Large intestine (tissue), 3 donors: Measurements from ENCODE around the gene ST3GAL3. TPM values are rescaled to one million over a fixed set of nuclear protein-coding genes. Genes with fewer than 3 reads are reported as not detected.
A peak's percentile ranks its signal among the peaks of the same experiment; 100 is the strongest.

ENCODE experiments used
- DNase-seq, 2 donors: peaks; one replicate each; pipeline versions ENCODE4 v3.0.0 to v3.0.0-alpha.2; 2013
- H3K27ac ChIP-seq: one replicate; pipeline ENCODE4 v1.5.1; 2013; ENCODE audit warnings: low read length
- H3K27me3 ChIP-seq: 2 replicates; pipeline ENCODE4 v1.6.1; 2013; ENCODE audit warnings: low read length; ENCODE audit not compliant: control insufficient read depth, insufficient read depth
- H3K36me3 ChIP-seq: 2 replicates; pipeline ENCODE4 v1.6.1; 2013; ENCODE audit warnings: low read length; ENCODE audit not compliant: control insufficient read depth, insufficient read depth
- H3K4me1 ChIP-seq: one replicate; pipeline ENCODE4 v1.6.1; 2013; ENCODE audit warnings: low read length; ENCODE audit not compliant: control insufficient read depth, insufficient read depth
- H3K4me3 ChIP-seq: one replicate; pipeline ENCODE4 v1.5.1; 2013; ENCODE audit warnings: low read length
- H3K9me3 ChIP-seq: one replicate; pipeline ENCODE4 v1.6.1; 2013; ENCODE audit warnings: mild to moderate bottlenecking, low read depth, low read length, moderate library complexity; ENCODE audit not compliant: control insufficient read depth
- WGBS: methylation state at CpG from one replicate; pipeline ENCODE4 v1.1.5; 2013; ENCODE audit warnings: low lambda C conversion rate; ENCODE audit not compliant: insufficient coverage; 5-methylcytosine and 5-hydroxymethylcytosine counted together
- polyA plus RNA-seq: library from polyadenylated mRNA; unstranded; fragments of 120-200 nt; gene quantifications from one replicate; pipeline ENCODE4 v1.2.1, GENCODE V29; 2013

The ST3GAL3 gene
- polyA plus RNA-seq, 1 donor, result 7.7 TPM

GRCh38 chr1:43949678-43950077 is 242.3 kb downstream of the ST3GAL3 start:
- Histone ChIP-seq H3K4me1 (peaks cover 17% of the 10 kb centered on the region), H3K4me3 (no peak overlapping the region), H3K27ac (no peak overlapping the region), H3K9me3 (no peaks in the 10 kb centered on the region), H3K27me3 (no peaks in the 10 kb centered on the region), H3K36me3 (peaks cover 14% of the 10 kb centered on the region)
- DNase-seq, result no peak
- WGBS, result no CpG with 5 or more reads among the region's 13 CpGs

- Histone ChIP-seq H3K27me3 (no peaks in the 10 kb centered on the region), H3K9me3 (no peaks in the 10 kb centered on the region), H3K36me3 (peaks cover 17% of the 10 kb centered on the region), H3K4me3 (no peak overlapping the region), H3K4me1 (peaks cover 15% of the 10 kb centered on the region), H3K27ac (no peak overlapping the region)
- WGBS, result no CpG with 5 or more reads among the region's 4 CpGs
- DNase-seq, result no peak
Measured at GRCh38 chr1:43951021-43951985, 244.0 kb downstream of the ST3GAL3 start.

DNA sequence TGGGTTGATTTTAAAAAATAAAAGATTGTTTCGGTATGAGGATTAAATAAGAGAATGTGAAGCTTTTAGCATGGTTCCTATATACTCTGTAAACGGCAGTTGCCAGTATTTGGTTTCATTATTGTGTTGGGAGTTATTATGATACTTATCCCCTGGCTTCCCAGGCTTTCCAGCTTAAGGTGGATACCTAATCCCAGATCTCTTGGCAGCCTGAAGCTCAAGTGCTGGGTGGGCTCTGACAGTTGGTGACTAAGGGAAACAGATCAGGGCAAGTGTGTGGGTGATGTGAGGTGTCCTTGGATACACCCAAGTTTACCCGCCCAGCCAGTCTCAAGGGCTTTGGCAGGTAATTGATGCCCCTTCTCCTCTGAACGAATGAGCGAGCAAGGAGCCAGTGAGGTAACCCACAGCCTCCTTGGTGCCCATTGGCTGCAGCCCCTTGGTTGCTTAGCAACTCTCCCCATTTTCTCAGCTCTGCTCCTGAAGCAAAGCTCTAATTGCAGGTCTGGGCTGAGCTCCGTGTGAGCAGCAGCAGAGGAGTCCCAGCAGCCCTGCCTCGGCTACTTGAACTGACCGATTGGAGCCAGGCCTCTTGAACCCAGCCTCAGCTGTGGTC is 245.5 kb downstream of the ST3GAL3 start:
- peaks cover 7% of the 10 kb centered on the region for H3K4me1 ChIP-seq
- WGBS, result 80% methylated on average over 1 of the region's 8 CpGs
- DNase-seq, result peak in 1 of 2 donors; percentile 29
- H3K27ac ChIP-seq, result no peak overlapping the region
- peaks cover 31% of the 10 kb centered on the region for H3K36me3 ChIP-seq
- no peaks in the 10 kb centered on the region for H3K27me3 ChIP-seq
- no peaks in the 10 kb centered on the region for H3K9me3 ChIP-seq
- no peak overlapping the region for H3K4me3 ChIP-seq

DNA sequence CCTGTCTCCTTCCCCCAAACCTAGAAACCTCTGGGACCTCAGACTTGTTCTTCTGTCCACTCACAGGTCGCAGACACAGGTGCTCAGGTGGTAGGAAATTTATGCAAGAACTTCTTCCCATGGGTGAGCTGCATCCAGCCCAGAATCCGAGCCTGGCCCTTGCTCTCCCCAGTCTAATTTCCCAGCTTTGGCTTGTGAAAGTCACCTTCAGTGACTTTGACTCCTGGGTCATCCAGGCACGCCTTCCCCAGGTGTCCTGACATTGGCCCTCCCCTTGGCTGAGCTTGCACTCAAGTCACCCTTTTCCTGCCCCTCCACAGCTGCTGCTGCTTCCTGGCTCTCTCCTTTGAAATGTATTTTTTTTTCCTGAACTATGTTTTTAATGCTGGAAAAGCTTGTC is 246.0 kb downstream of the ST3GAL3 start:
- H3K4me3 ChIP-seq, result no peak overlapping the region
- no peaks in the 10 kb centered on the region for H3K27me3 ChIP-seq
- peaks cover 37% of the 10 kb centered on the region for H3K36me3 ChIP-seq
- peaks cover 2% of the 10 kb centered on the region for H3K4me1 ChIP-seq
- no peak overlapping the region for H3K27ac ChIP-seq
- WGBS, result no CpG with 5 or more reads among the region's 3 CpGs
- H3K9me3 ChIP-seq, result no peaks in the 10 kb centered on the region
- no peak for DNase-seq

- Histone ChIP-seq H3K36me3 (peaks cover 42% of the 10 kb centered on the region), H3K4me1 (no peaks in the 10 kb centered on the region), H3K4me3 (no peak overlapping the region), H3K27me3 (no peaks in the 10 kb centered on the region), H3K9me3 (no peaks in the 10 kb centered on the region), H3K27ac (no peak overlapping the region)
- no peak for DNase-seq
- WGBS, result no CpG with 5 or more reads among the region's 5 CpGs
Measured at GRCh38 chr1:43954036-43954435, 246.7 kb downstream of the ST3GAL3 start.

- no peaks in the 10 kb centered on the region for H3K9me3 ChIP-seq
- no peaks in the 10 kb centered on the region for H3K4me1 ChIP-seq
- no peaks in the 10 kb centered on the region for H3K27me3 ChIP-seq
- H3K27ac ChIP-seq, result no peak overlapping the region
- no peak for DNase-seq
- no peak overlapping the region for H3K4me3 ChIP-seq
- WGBS, result no CpG with 5 or more reads among the region's 8 CpGs
- peaks cover 47% of the 10 kb centered on the region for H3K36me3 ChIP-seq
Measured at GRCh38 chr1:43956234-43956633, 248.9 kb downstream of the ST3GAL3 start.

DNA sequence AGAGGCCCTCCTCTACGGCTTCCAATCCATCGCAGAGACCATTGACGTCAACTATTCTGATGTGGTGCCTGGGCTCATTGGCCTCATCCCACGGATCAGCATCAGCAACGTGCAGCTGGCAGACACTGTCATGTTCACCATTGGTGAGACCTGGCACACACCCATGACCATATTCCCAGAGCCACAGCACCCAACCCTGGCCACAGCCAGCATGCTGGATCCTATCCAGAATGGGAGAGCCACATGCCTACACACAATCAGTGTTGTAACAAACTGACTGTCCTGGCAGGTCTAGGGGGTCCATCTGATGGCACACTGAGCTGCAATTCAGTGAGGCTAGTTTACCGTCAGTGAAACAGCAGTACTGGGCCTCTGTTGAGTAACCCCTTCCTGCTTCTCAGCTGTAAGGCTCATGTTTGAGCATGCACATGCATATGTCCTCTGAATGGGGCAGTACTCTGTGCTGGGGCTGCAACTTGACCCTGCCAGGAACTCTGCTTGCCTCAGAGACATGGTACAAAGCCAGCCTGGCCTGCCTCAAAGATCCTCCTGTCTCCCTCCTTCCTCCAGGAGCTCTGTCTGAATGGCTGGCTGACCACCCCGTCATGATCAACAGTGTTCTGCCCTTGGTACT is 250.2 kb downstream of the ST3GAL3 start:
- Histone ChIP-seq H3K4me1 (no peaks in the 10 kb centered on the region), H3K4me3 (no peak overlapping the region), H3K27me3 (no peaks in the 10 kb centered on the region), H3K9me3 (no peaks in the 10 kb centered on the region), H3K27ac (no peak overlapping the region), H3K36me3 (peaks cover 57% of the 10 kb centered on the region)
- DNase-seq, result no peak
- WGBS, result no CpG with 5 or more reads among the region's 7 CpGs

- no peak overlapping the region for H3K4me3 ChIP-seq
- H3K27me3 ChIP-seq, result no peaks in the 10 kb centered on the region
- DNase-seq, result no peak
- H3K4me1 ChIP-seq, result no peaks in the 10 kb centered on the region
- peaks cover 67% of the 10 kb centered on the region for H3K36me3 ChIP-seq
- no peak overlapping the region for H3K27ac ChIP-seq
- no peaks in the 10 kb centered on the region for H3K9me3 ChIP-seq
- WGBS, result no CpG with 5 or more reads among the region's 9 CpGs
Measured at GRCh38 chr1:43958351-43959255, 251.3 kb downstream of the ST3GAL3 start.

GRCh38 chr1:43960798-43961197 is 253.5 kb downstream of the ST3GAL3 start:
- no peak for DNase-seq
- H3K27ac ChIP-seq, result no peak overlapping the region
- H3K27me3 ChIP-seq, result no peaks in the 10 kb centered on the region
- no CpG with 5 or more reads among the region's 8 CpGs for WGBS
- H3K9me3 ChIP-seq, result no peaks in the 10 kb centered on the region
- H3K36me3 ChIP-seq, result peaks cover 74% of the 10 kb centered on the region
- no peaks in the 10 kb centered on the region for H3K4me1 ChIP-seq
- H3K4me3 ChIP-seq, result no peak overlapping the region

- Histone ChIP-seq H3K4me1 (no peaks in the 10 kb centered on the region), H3K9me3 (no peaks in the 10 kb centered on the region), H3K27me3 (no peaks in the 10 kb centered on the region), H3K4me3 (no peak overlapping the region), H3K27ac (no peak overlapping the region), H3K36me3 (peaks cover 71% of the 10 kb centered on the region)
- no CpG with 5 or more reads among the region's 3 CpGs for WGBS
- no peak for DNase-seq
Measured at GRCh38 chr1:43961692-43962091, 254.4 kb downstream of the ST3GAL3 start.
